ENCODE data around the gene COX19.

GRCh38 chr7:1018334-1018695, 43.0 kb upstream of the COX19 start:
- TF ChIP-seq YY1 (IDR thresholded peaks at IDR 0.05; ENCODE audit: low read depth) (no peak), CTCF (IDR thresholded peaks at IDR 0.05) (no peak), MAX (IDR thresholded peaks at IDR 0.05; ENCODE audit: low read depth) (no peak), REST (IDR thresholded peaks at IDR 0.05; ENCODE audit: low read depth, low read length) (no peak), EP300 (IDR thresholded peaks at IDR 0.05; ENCODE audit: borderline replicate concordance in 1 of 2, low read depth in 1 of 2, low read length in 1 of 2) (no peak), MEF2A (IDR thresholded peaks at IDR 0.05; ENCODE audit: borderline replicate concordance, low read depth) (no peak), EZH2phosphoT487 (IDR thresholded peaks at IDR 0.05; ENCODE audit: borderline replicate concordance, low read depth) (no peak), RCOR1 (IDR thresholded peaks at IDR 0.05; ENCODE audit: low read length) (no peak), RAD21 (IDR thresholded peaks at IDR 0.05; ENCODE audit: low read length) (no peak), POLR2AphosphoS5 (IDR thresholded peaks at IDR 0.05; ENCODE audit: low read depth, low read length) (no peak), FOSL2 (IDR thresholded peaks at IDR 0.05; ENCODE audit: borderline replicate concordance, low read depth) (no peak), JUND (IDR thresholded peaks at IDR 0.05) (no peak)
